GM21825 (cell line): ENCODE measurements around the gene SPATA16.
"Not testable (repeated sequence)": the region's sequence is repeated elsewhere in the genome, so short reads cannot be mapped to it uniquely, and the experiment has no call there.

ENCODE experiments used
- ATAC-seq: cut with Tn5 transposase; IDR thresholded peaks from one replicate; pipeline ENCODE4 v1.9.1; 2021; ENCODE audit warnings: mild to moderate bottlenecking, moderate library complexity; ENCODE audit not compliant: unreplicated experiment

Gene SPATA16

GRCh38 chr3:172885704-172886103 is 255.3 kb downstream of the SPATA16 start:
- no peak for ATAC-seq

- ATAC-seq: no peak
Observed at GRCh38 chr3:172882563-172882962, 258.5 kb downstream of the SPATA16 start.

GRCh38 chr3:172879381-172879780 is 261.7 kb downstream of the SPATA16 start:
- not testable (repeated sequence) for ATAC-seq

GRCh38 chr3:172877011-172877410 is 264.0 kb downstream of the SPATA16 start:
- no peak for ATAC-seq

GRCh38 chr3:172876297-172876696 is 264.7 kb downstream of the SPATA16 start:
- no peak for ATAC-seq

GRCh38 chr3:172875039-172875438 is 266.0 kb downstream of the SPATA16 start:
- no peak for ATAC-seq

- no peak for ATAC-seq
Observed at GRCh38 chr3:172869784-172870518, 271.1 kb downstream of the SPATA16 start.

- ATAC-seq: no peak
Observed at GRCh38 chr3:172869368-172869771, 271.7 kb downstream of the SPATA16 start.

GRCh38 chr3:172868582-172869200 is 272.3 kb downstream of the SPATA16 start:
- no peak for ATAC-seq

GRCh38 chr3:172866726-172867350 is 274.2 kb downstream of the SPATA16 start:
- not testable (repeated sequence) for ATAC-seq

- no peak for ATAC-seq
Observed at GRCh38 chr3:172859041-172859440, 282.0 kb downstream of the SPATA16 start.

GRCh38 chr3:172856795-172857742 is 284.0 kb downstream of the SPATA16 start:
- no peak for ATAC-seq

GRCh38 chr3:172855037-172855436 is 286.0 kb downstream of the SPATA16 start:
- ATAC-seq: no peak

- no peak for ATAC-seq
Observed at GRCh38 chr3:172853921-172854666, 286.9 kb downstream of the SPATA16 start.

- no peak for ATAC-seq
Observed at GRCh38 chr3:172853005-172853404, 288.0 kb downstream of the SPATA16 start.

- no peak for ATAC-seq
Observed at GRCh38 chr3:172848910-172849309, 292.1 kb downstream of the SPATA16 start.

- ATAC-seq: no peak
Observed at GRCh38 chr3:172847292-172847691, 293.7 kb downstream of the SPATA16 start.

- ATAC-seq: no peak
Observed at GRCh38 chr3:172846706-172847105, 294.3 kb downstream of the SPATA16 start.

- ATAC-seq: peak; percentile 79
Observed at GRCh38 chr3:172846103-172846561, 294.9 kb downstream of the SPATA16 start.

GRCh38 chr3:172844428-172844827 is 296.6 kb downstream of the SPATA16 start:
- ATAC-seq: no peak
